SH-SY5Y (cell line): ENCODE results near the gene OPN1LW.

Experiments used
- GATA2 ChIP-seq: IDR thresholded peaks from 2 replicates; pipeline ENCODE4 v1.6.1; 2011; ENCODE audit warnings: mild to moderate bottlenecking, low read depth, low read length
- GATA3 ChIP-seq: IDR thresholded peaks from 2 replicates; pipeline ENCODE4 v1.6.1; 2011; ENCODE audit warnings: low read depth, mild to moderate bottlenecking, low read length, moderate library complexity

GRCh38 chrX:154136627-154137161, 7.3 kb upstream of the OPN1LW start:
- no peak for TF ChIP-seq GATA3
- no peak for TF ChIP-seq GATA2
